ENCODE measurements around the gene OXLD1. TPM values are rescaled to one million over a fixed set of nuclear protein-coding genes. Genes with fewer than 3 reads are reported as not detected.

OXLD1 gene
- polyA plus RNA-seq, 1 of the 3 experiments (the other 2 are of a cell fraction): 103 TPM

- 42% methylated on average over 45 of the region's 78 CpGs for WGBS (ENCODE audit: low lambda C conversion rate)
- Histone ChIP-seq H3K36me3 (replicated peaks in 1 of 2; ENCODE audit: control insufficient read depth in 1 of 2, insufficient read depth in 2 of 2, low read length in 1 of 2) (no peaks in the 10 kb centered on the region), H2AFZ (ENCODE audit: low read depth) (no peak overlapping the region), H3K9ac (no peak overlapping the region), H3K4me3 (ENCODE audit: low read depth in 2 of 2, low read length in 1 of 2) (no peak overlapping the region), H3K9me2 (no peaks in the 10 kb centered on the region), H3K9me3 (peaks cover 3% of the 10 kb centered on the region; the same call in 1 of the 2 replicates), H3K27me3 (ENCODE audit: insufficient read depth) (no peaks in the 10 kb centered on the region; the same call in 1 of the 2 replicates), H3K27ac (ENCODE audit: low read depth in 2 of 2, low read length in 1 of 2) (no peak overlapping the region), H3K79me2 (ENCODE audit: insufficient read depth) (no peaks in the 10 kb centered on the region), H4K20me1 (ENCODE audit: insufficient read depth) (no peaks in the 10 kb centered on the region), H3K4me1 (ENCODE audit: control insufficient read depth in 1 of 2, insufficient read depth in 2 of 2, low read depth in 1 of 2, low read length in 1 of 2) (peaks cover 6 to 7% of the 10 kb centered on the region in 2 experiments; a peak in 2 of 4 replicates), H3K4me2 (no peak overlapping the region), H3F3A (replicated peaks; ENCODE audit: insufficient read depth) (peaks cover 3% of the 10 kb centered on the region)
- CTCF ChIA-PET: interaction anchor here (1.2 to 2.3 kb wide), 4 partner anchors 12 to 47 kb away, joined by 3 to 7 read pairs (median 4); partner anchors contain the start of genes NPLOC4 and TSPAN10
- POLR2A ChIA-PET: no interaction called here
- DNase-seq: peak; percentile 68
- no peak for TF ChIP-seq TAF1 (IDR thresholded peaks at IDR 0.05; ENCODE audit: borderline replicate concordance, low read depth, low read length)
- TF ChIP-seq REST (IDR thresholded peaks at IDR 0.05; ENCODE audit: low read depth, low read length): no peak
- no peak for TF ChIP-seq RAD21 (IDR thresholded peaks at IDR 0.05; ENCODE audit: low read length)
- TF ChIP-seq GABPA (IDR thresholded peaks at IDR 0.05; ENCODE audit: low read depth): no peak
- TF ChIP-seq POLR2AphosphoS5 (IDR thresholded peaks at IDR 0.05; ENCODE audit: low read depth, low read length): no peak
- TF ChIP-seq MEF2A (IDR thresholded peaks at IDR 0.05; ENCODE audit: borderline replicate concordance, low read depth): no peak
- TF ChIP-seq RXRA (IDR thresholded peaks at IDR 0.05; ENCODE audit: borderline replicate concordance, low read depth): no peak
- no peak for TF ChIP-seq TEAD4 (IDR thresholded peaks at IDR 0.05; ENCODE audit: borderline replicate concordance, insufficient read depth)
- no peak for TF ChIP-seq SIN3A (IDR thresholded peaks at IDR 0.05; ENCODE audit: borderline replicate concordance, low read depth, low read length)
- no peak for TF ChIP-seq EP300 (IDR thresholded peaks at IDR 0.05; ENCODE audit: borderline replicate concordance in 1 of 2, low read depth in 1 of 2, low read length in 1 of 2)
- no peak for TF ChIP-seq JUND (IDR thresholded peaks at IDR 0.05)
- TF ChIP-seq SMC3 (IDR thresholded peaks at IDR 0.05; ENCODE audit: low read depth, low read length): no peak
- no peak for TF ChIP-seq ZBTB33 (IDR thresholded peaks at IDR 0.05; ENCODE audit: borderline replicate concordance, low read depth)
- TF ChIP-seq MXI1 (IDR thresholded peaks at IDR 0.05; ENCODE audit: low read depth, low read length): no peak
- no peak for TF ChIP-seq GATA2 (CRISPR knock-in tag; IDR thresholded peaks at IDR 0.05)
- TF ChIP-seq TCF12 (IDR thresholded peaks at IDR 0.05): no peak
- no peak for TF ChIP-seq USF1 (IDR thresholded peaks at IDR 0.05; ENCODE audit: borderline replicate concordance, low read depth)
Measured at GRCh38 chr17:81648013-81648706, 18.2 kb downstream of the OXLD1 start.
